HFFc6 (cell line): ENCODE results near the gene DZIP1L. TPM values are rescaled to one million over a fixed set of nuclear protein-coding genes. Genes with fewer than 3 reads are reported as not detected.
A peak's percentile ranks its signal among the peaks of the same experiment; 100 is the strongest.
"Not testable (repeated sequence)": the region's sequence is repeated elsewhere in the genome, so short reads cannot be mapped to it uniquely, and the experiment has no call there.

Experiments
- DNase-seq: peaks from one replicate; pipeline ENCODE4 v3.0.0-alpha.2; 2018
- H3K27ac Mint-ChIP-seq: 2 replicates; pipeline ENCODE4 v1.8.0; 2020; ENCODE audit warnings: mild to moderate bottlenecking, mixed read lengths
- H3K27me3 Mint-ChIP-seq: 2 replicates; pipeline ENCODE4 v1.8.0; 2021; ENCODE audit warnings: mild to moderate bottlenecking, moderate library complexity, mixed read lengths; ENCODE audit not compliant: insufficient read depth
- H3K36me3 Mint-ChIP-seq: 2 replicates; pipeline ENCODE4 v1.8.0; 2021; ENCODE audit warnings: low read depth, mixed read lengths
- H3K4me1 Mint-ChIP-seq: 2 replicates; pipeline ENCODE4 v1.8.0; 2020; ENCODE audit warnings: low read depth, mixed read lengths
- H3K4me3 Mint-ChIP-seq: 2 replicates; pipeline ENCODE4 v1.8.0; 2020; ENCODE audit warnings: mild to moderate bottlenecking, moderate library complexity, mixed read lengths
- H3K9me3 Mint-ChIP-seq: 2 replicates; pipeline ENCODE4 v1.8.0; 2020; ENCODE audit warnings: mild to moderate bottlenecking, mixed read lengths
- CTCF ChIP-seq: fragments of 200-600 bp; sonication (generic); IDR thresholded peaks from 2 replicates; pipeline ENCODE4 v1.5.0; 2021; ENCODE audit warnings: antibody characterized with exemption, mild to moderate bottlenecking
- long read RNA-seq: library from polyadenylated mRNA; unstranded; transcript quantifications from one replicate; pipeline ENCODE4 v2.0.0, GENCODE V29; 2019
- total RNA-seq, 6 experiments: library from RNA; stranded (reverse); fragmentation: NEBNext Ultra II Directional; extraction: Animal tissue kit (Norgen Biotek cat#: 25700); gene quantifications; 2 replicates in 1 of 6; 3 replicates in 5 of 6; pipeline ENCODE4 v1.2.3, GENCODE V29; 2021

DZIP1L gene
- total RNA-seq: 10 to 100 TPM in 1 of 6 experiments, 1 to 10 TPM in 5; 6.1 to 10.8 (median 8.8) TPM
- long read RNA-seq, partial matches to known transcripts: 1 of 2 reads
- long read RNA-seq, other reads (novel, unspliced or antisense): 1 of 2 reads

GRCh38 chr3:138114988-138115971 lies at the start of gene DZIP1L:
TSS of gene DZIP1L (minus strand) at chr3:138115608. CDS start at chr3:138103971, 11,637 bp downstream.
- Mint-ChIP-seq H3K27ac (peak within 1 kb of the TSS; percentile 99), H3K27me3 (peaks cover 3% of the 10 kb centered on the region; the same call in 1 of the 2 replicates), H3K36me3 (peaks cover 6% of the 10 kb centered on the region), H3K4me3 (peak within 1 kb of the TSS; percentile 98), H3K4me1 (peaks cover 52% of the 10 kb centered on the region), H3K9me3 (no peaks in the 10 kb centered on the region)
- peak; percentile 80 for TF ChIP-seq CTCF
- peak; percentile 43 for DNase-seq

- no peak overlapping the region for H3K4me3 Mint-ChIP-seq
- no peak overlapping the region for H3K27ac Mint-ChIP-seq
- no peak for TF ChIP-seq CTCF
- H3K36me3 Mint-ChIP-seq: peaks cover 9% of the 10 kb centered on the region; the same call in 1 of the 2 replicates
- H3K9me3 Mint-ChIP-seq: no peaks in the 10 kb centered on the region
- no peaks in the 10 kb centered on the region; the same call in 1 of the 2 replicates for H3K27me3 Mint-ChIP-seq
- no peaks in the 10 kb centered on the region for H3K4me1 Mint-ChIP-seq
- no peak for DNase-seq
Observed at GRCh38 chr3:138165061-138165460, 49.7 kb upstream of the DZIP1L start.

DNA sequence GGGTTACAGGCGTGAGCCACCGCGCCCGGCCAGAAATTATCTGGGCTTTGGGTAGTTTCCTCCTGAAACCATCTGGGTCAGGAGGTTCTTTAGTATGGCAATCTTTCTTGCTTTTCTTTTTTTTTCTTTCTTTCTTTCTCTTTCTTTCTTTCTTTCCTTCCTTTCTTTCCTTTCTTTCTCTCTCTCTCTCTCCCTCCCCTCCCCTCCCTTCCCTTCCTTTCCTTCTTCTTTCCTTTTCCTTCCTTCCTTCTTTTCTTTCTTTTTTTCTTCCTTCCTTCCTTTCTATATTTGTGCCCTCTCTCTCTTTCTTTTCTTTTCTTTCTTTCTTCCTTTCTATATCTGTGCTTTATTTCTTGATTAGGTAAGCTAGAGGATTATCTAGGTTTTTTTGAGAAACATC lies 42.3 kb upstream of the DZIP1L start:
- no peaks in the 10 kb centered on the region for H3K4me1 Mint-ChIP-seq
- DNase-seq: no peak
- no peak overlapping the region for H3K4me3 Mint-ChIP-seq
- TF ChIP-seq CTCF: no peak
- no peak overlapping the region for H3K27ac Mint-ChIP-seq
- H3K27me3 Mint-ChIP-seq: peaks cover 2% of the 10 kb centered on the region; the same call in 1 of the 2 replicates
- peaks cover 13% of the 10 kb centered on the region for H3K9me3 Mint-ChIP-seq
- peaks cover 12% of the 10 kb centered on the region for H3K36me3 Mint-ChIP-seq

DNA sequence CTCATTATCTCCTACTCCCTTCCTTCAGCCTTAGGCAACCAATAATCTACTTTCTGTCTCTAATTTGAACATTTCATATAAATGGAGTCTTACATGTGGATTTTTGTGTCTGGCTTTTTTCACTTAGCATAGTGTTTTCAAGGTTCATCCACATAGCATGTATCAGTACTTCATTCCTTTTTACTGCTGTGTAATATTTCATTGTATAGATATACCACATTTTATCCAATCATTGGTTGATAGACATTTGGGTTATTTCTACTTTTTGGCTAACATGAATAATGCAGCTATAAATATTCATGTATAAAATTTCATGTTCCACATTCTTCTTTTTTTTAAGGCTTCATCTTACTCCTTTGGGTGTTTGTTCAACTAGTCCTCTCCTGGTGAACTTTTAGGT lies 39.1 kb upstream of the DZIP1L start:
- DNase-seq: no peak
- H3K27ac Mint-ChIP-seq: no peak overlapping the region
- H3K4me3 Mint-ChIP-seq: no peak overlapping the region
- H3K36me3 Mint-ChIP-seq: peaks cover 12% of the 10 kb centered on the region; the same call in 1 of the 2 replicates
- peaks cover 13% of the 10 kb centered on the region for H3K9me3 Mint-ChIP-seq
- peaks cover 7% of the 10 kb centered on the region; the same call in 1 of the 2 replicates for H3K27me3 Mint-ChIP-seq
- no peak for TF ChIP-seq CTCF
- H3K4me1 Mint-ChIP-seq: no peaks in the 10 kb centered on the region

- H3K9me3 Mint-ChIP-seq: peaks cover 2% of the 10 kb centered on the region; the same call in 1 of the 2 replicates
- peaks cover 9% of the 10 kb centered on the region; the same call in 1 of the 2 replicates for H3K27me3 Mint-ChIP-seq
- H3K4me1 Mint-ChIP-seq: no peaks in the 10 kb centered on the region
- H3K4me3 Mint-ChIP-seq: no peak overlapping the region
- DNase-seq: no peak
- no peak overlapping the region for H3K27ac Mint-ChIP-seq
- H3K36me3 Mint-ChIP-seq: peaks cover 3% of the 10 kb centered on the region; the same call in 1 of the 2 replicates
- TF ChIP-seq CTCF: 0 out of 2 replicates have a peak, but pooled peaks have one; percentile 22
Observed at GRCh38 chr3:138148503-138148902, 33.1 kb upstream of the DZIP1L start.

DNA sequence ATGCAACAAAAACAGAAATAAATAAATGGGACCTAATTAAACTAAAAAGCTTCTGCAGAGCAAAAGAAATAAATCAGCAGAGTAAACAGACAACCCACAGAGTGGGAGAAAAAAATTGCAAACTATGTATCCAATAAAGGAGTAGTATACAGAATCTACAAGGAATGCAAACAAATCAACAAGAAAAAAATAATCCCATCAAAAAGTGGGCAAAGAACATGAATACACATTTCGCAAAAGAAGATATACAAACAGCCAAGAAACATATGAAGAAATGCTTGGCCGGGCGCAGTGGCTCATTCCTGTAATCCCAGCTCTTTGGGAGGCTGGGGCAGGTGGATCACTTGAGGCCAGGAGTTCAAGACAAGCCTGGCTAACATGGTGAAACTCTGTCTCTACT lies 26.8 kb upstream of the DZIP1L start:
- H3K4me3 Mint-ChIP-seq, H3K9me3 Mint-ChIP-seq, DNase-seq, H3K27ac Mint-ChIP-seq, H3K36me3 Mint-ChIP-seq: not testable (repeated sequence)
- H3K27me3 Mint-ChIP-seq: peaks cover 12% of the 10 kb centered on the region
- peaks cover 14% of the 10 kb centered on the region for H3K4me1 Mint-ChIP-seq
